SK-N-SH treated with all-trans-retinoic acid at 6 μM for 48 hours (cell line): Measurements from ENCODE around the gene FGF23.

Experiments
- ATAC-seq: fragments of 200-7000 bp; cut with Tn5 transposase; 3 replicates; pipeline ENCODE4 v1.9.1; 2020; ENCODE audit warnings: mild to moderate bottlenecking, moderate library complexity
- ARNTL ChIP-seq: fragments of 450-650 bp; formaldehyde crosslinking; IDR thresholded peaks from 2 replicates; pipeline ENCODE4 v1.5.0; 2020; ENCODE audit warnings: low read depth, mild to moderate bottlenecking, moderate library complexity, borderline replicate concordance
- CREB5 ChIP-seq: fragments of 250-450 bp; sonication (Bioruptor Pico); IDR thresholded peaks from 2 replicates; pipeline ENCODE4 v1.5.1; 2020; ENCODE audit warnings: low read depth, mild to moderate bottlenecking, moderate library complexity
- CSDC2 ChIP-seq: fragments of 250-450 bp; sonication (Bioruptor Pico); IDR thresholded peaks from 2 replicates; pipeline ENCODE4 v1.5.0; 2020; ENCODE audit warnings: mild to moderate bottlenecking, moderate library complexity
- CSRNP3 ChIP-seq: fragments of 250-450 bp; sonication (Bioruptor Pico); IDR thresholded peaks from 2 replicates; pipeline ENCODE4 v1.5.1; 2021; ENCODE audit warnings: mild to moderate bottlenecking, moderate library complexity
- GLIS3 ChIP-seq: fragments of 250-450 bp; sonication (Bioruptor Pico); IDR thresholded peaks from 2 replicates; pipeline ENCODE4 v1.5.0; 2020; ENCODE audit warnings: mild to moderate bottlenecking, moderate library complexity
- ISL1 ChIP-seq: fragments of 250-450 bp; sonication (Bioruptor Pico); IDR thresholded peaks from 2 replicates; pipeline ENCODE4 v2.1.2; 2022; ENCODE audit warnings: mild to moderate bottlenecking, moderate library complexity
- OSR1 ChIP-seq: fragments of 250-450 bp; sonication (Bioruptor Pico); IDR thresholded peaks from 2 replicates; pipeline ENCODE4 v1.8.0; 2022; ENCODE audit warnings: moderate library complexity, mild to moderate bottlenecking, inconsistent platforms
- POU6F1 ChIP-seq: fragments of 250-450 bp; sonication (Bioruptor Pico); IDR thresholded peaks from 2 replicates; pipeline ENCODE4 v1.8.0; 2021; ENCODE audit warnings: low read depth, mild to moderate bottlenecking, moderate library complexity, borderline replicate concordance
- PPARA ChIP-seq: fragments of 250-450 bp; sonication (Bioruptor Pico); IDR thresholded peaks from 2 replicates; pipeline ENCODE4 v1.5.0; 2020; ENCODE audit warnings: mild to moderate bottlenecking, borderline replicate concordance
- RARB ChIP-seq: fragments of 250-450 bp; sonication (Bioruptor Pico); IDR thresholded peaks from 2 replicates; pipeline ENCODE4 v1.8.0; 2021; ENCODE audit warnings: mild to moderate bottlenecking, moderate library complexity
- SNAI2 ChIP-seq: fragments of 250-450 bp; sonication (Bioruptor Pico); IDR thresholded peaks from 2 replicates; pipeline ENCODE4 v1.5.0; 2020; ENCODE audit warnings: mild to moderate bottlenecking, moderate library complexity
- TCF4 ChIP-seq: fragments of 250-450 bp; sonication (Bioruptor Pico); IDR thresholded peaks from 2 replicates; pipeline ENCODE4 v1.8.0; 2021; ENCODE audit warnings: mild to moderate bottlenecking, moderate library complexity, borderline replicate concordance
- TOX ChIP-seq: fragments of 250-450 bp; sonication (Bioruptor Pico); IDR thresholded peaks from 2 replicates; pipeline ENCODE4 v1.8.0; 2021; ENCODE audit warnings: mild to moderate bottlenecking, moderate library complexity, borderline replicate concordance
- ZFP3 ChIP-seq: fragments of 250-450 bp; sonication (Bioruptor Pico); IDR thresholded peaks from 2 replicates; pipeline ENCODE4 v1.5.0; 2020; ENCODE audit warnings: mild to moderate bottlenecking, moderate library complexity
- ZFP30 ChIP-seq: fragments of 450-650 bp; formaldehyde crosslinking; IDR thresholded peaks from 2 replicates; pipeline ENCODE4 v1.5.0; 2022; ENCODE audit warnings: mild to moderate bottlenecking, moderate library complexity
- ZNF565 ChIP-seq: fragments of 450-650 bp; formaldehyde crosslinking; conservative IDR thresholded peaks from 2 replicates; pipeline ENCODE4 v1.5.0; 2020; ENCODE audit warnings: low read depth, mild to moderate bottlenecking, moderate library complexity
- ZNF70 ChIP-seq: fragments of 450-650 bp; formaldehyde crosslinking; IDR thresholded peaks from 2 replicates; pipeline ENCODE4 v1.5.0; 2020; ENCODE audit warnings: mild to moderate bottlenecking, moderate library complexity
- ZNF8 ChIP-seq: fragments of 450-650 bp; formaldehyde crosslinking; IDR thresholded peaks from 2 replicates; pipeline ENCODE4 v1.5.0; 2020; ENCODE audit warnings: mild to moderate bottlenecking, moderate library complexity
- TF ChIP-seq, protein P1 (sequence below): fragments of 250-450 bp; sonication (Bioruptor Pico); IDR thresholded peaks from 2 replicates; pipeline ENCODE4 v1.5.0; 2020; ENCODE audit warnings: mild to moderate bottlenecking, moderate library complexity
- TF ChIP-seq, protein P2 (sequence below): fragments of 250-450 bp; sonication (Bioruptor Pico); IDR thresholded peaks from 2 replicates; pipeline ENCODE4 v1.8.0; 2020; ENCODE audit warnings: mild to moderate bottlenecking, moderate library complexity, borderline replicate concordance

The FGF23 gene

DNA sequence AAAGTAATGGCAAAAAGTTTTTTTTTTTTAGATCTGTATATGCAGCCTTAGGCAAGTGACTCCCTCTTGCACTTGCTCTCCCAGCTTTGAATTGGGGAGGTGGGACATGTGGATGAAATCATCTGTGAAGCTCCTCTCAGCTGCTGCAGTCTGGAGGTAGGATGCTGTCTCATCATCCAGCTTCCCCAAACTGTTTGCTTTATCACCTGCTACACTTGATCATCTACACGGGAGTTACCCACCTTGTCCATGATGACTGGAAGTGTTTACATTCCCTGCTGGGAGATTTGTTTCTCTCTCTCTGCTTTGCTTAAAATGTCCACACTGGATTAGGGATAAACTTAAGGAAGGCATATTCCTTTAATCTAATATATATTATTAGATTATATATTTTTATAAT lies 8.5 kb upstream of the FGF23 start (continued):
- TF ChIP-seq, protein P1, sequence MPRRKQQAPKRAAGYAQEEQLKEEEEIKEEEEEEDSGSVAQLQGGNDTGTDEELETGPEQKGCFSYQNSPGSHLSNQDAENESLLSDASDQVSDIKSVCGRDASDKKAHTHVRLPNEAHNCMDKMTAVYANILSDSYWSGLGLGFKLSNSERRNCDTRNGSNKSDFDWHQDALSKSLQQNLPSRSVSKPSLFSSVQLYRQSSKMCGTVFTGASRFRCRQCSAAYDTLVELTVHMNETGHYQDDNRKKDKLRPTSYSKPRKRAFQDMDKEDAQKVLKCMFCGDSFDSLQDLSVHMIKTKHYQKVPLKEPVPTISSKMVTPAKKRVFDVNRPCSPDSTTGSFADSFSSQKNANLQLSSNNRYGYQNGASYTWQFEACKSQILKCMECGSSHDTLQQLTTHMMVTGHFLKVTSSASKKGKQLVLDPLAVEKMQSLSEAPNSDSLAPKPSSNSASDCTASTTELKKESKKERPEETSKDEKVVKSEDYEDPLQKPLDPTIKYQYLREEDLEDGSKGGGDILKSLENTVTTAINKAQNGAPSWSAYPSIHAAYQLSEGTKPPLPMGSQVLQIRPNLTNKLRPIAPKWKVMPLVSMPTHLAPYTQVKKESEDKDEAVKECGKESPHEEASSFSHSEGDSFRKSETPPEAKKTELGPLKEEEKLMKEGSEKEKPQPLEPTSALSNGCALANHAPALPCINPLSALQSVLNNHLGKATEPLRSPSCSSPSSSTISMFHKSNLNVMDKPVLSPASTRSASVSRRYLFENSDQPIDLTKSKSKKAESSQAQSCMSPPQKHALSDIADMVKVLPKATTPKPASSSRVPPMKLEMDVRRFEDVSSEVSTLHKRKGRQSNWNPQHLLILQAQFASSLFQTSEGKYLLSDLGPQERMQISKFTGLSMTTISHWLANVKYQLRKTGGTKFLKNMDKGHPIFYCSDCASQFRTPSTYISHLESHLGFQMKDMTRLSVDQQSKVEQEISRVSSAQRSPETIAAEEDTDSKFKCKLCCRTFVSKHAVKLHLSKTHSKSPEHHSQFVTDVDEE (CRISPR knock-in tag), result no peak
- TF ChIP-seq ZNF8 (CRISPR knock-in tag), result no peak
- no peak for TF ChIP-seq CSDC2

DNA sequence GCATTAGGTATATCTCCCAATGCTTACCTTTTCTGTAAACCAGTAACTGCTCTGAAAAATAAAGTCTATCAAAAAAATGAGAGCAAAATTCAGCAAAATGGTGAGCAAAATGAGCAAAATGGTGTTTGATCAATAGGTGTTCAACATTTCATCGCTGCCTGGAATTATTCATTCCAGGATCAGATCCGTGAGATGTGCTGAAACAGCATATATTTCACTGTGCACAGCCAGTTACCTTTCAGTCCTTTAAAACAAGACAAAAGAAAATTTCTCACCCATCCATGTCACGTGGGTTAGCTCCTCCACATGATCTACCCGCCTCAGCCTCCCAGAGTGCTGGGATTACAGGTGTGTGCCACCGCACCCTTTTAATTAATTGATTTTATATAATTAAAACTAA lies 8.1 kb upstream of the FGF23 start:
- ATAC-seq, result no peak
- TF ChIP-seq ZFP30 (CRISPR knock-in tag), result no peak
- no peak for TF ChIP-seq ZNF565
- TF ChIP-seq CREB5, result no peak
- TF ChIP-seq TCF4 (CRISPR knock-in tag), result no peak
- no peak for TF ChIP-seq OSR1
- no peak for TF ChIP-seq POU6F1 (CRISPR knock-in tag)
- TF ChIP-seq PPARA (CRISPR knock-in tag), result no peak
- no peak for TF ChIP-seq ZFP3 (CRISPR knock-in tag)
- TF ChIP-seq, protein P2, sequence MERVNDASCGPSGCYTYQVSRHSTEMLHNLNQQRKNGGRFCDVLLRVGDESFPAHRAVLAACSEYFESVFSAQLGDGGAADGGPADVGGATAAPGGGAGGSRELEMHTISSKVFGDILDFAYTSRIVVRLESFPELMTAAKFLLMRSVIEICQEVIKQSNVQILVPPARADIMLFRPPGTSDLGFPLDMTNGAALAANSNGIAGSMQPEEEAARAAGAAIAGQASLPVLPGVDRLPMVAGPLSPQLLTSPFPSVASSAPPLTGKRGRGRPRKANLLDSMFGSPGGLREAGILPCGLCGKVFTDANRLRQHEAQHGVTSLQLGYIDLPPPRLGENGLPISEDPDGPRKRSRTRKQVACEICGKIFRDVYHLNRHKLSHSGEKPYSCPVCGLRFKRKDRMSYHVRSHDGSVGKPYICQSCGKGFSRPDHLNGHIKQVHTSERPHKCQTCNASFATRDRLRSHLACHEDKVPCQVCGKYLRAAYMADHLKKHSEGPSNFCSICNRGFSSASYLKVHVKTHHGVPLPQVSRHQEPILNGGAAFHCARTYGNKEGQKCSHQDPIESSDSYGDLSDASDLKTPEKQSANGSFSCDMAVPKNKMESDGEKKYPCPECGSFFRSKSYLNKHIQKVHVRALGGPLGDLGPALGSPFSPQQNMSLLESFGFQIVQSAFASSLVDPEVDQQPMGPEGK, result no peak
- no peak for TF ChIP-seq ZNF8 (CRISPR knock-in tag)
- TF ChIP-seq TOX, result no peak
- TF ChIP-seq CSDC2, result no peak
- no peak for TF ChIP-seq ARNTL (CRISPR knock-in tag)
- TF ChIP-seq CSRNP3 (CRISPR knock-in tag), result no peak
- no peak for TF ChIP-seq SNAI2 (CRISPR knock-in tag)
- TF ChIP-seq, protein P1 (CRISPR knock-in tag), result no peak
- TF ChIP-seq ZNF70 (CRISPR knock-in tag), result no peak
- no peak for TF ChIP-seq ISL1 (CRISPR knock-in tag)
- no peak for TF ChIP-seq RARB
- no peak for TF ChIP-seq GLIS3 (CRISPR knock-in tag)
